OCI-LY7 (cell line): ENCODE measurements around the gene STAG1. TPM values are rescaled to one million over a fixed set of nuclear protein-coding genes. Genes with fewer than 3 reads are reported as not detected.

Experiments
- BruUV-seq: library from RNA; stranded (reverse); fragments of 400-500 nt; replicated peaks from 2 replicates; lab custom pipeline; 2021; lab: Mats Ljungman, UMichigan
- CTCF ChIA-PET: fragments of 300-600 bp; sonication (Branson Sonifier 250); formaldehyde crosslinking; loops from one replicate; lab custom pipeline; 2022; ENCODE audit warnings: antibody characterized with exemption; ENCODE audit not compliant: unreplicated experiment; lab: Charles Lee
- POLR2A ChIA-PET: fragments of 300-600 bp; sonication (Branson Sonifier 250); formaldehyde crosslinking; loops from one replicate; lab custom pipeline; 2022; ENCODE audit warnings: antibody characterized with exemption; lab: Charles Lee
- DNase-seq: peaks from one replicate; pipeline ENCODE4 v3.0.0-alpha.2; 2015; ENCODE audit warnings: low spot score
- H2AFZ ChIP-seq: fragments of 200-600 bp; sonication (generic), shearing (Covaris generic); 2 replicates; pipeline ENCODE4 v1.6.1; 2014; ENCODE audit warnings: mild to moderate bottlenecking, antibody characterized with exemption, low read length, moderate library complexity
- H3K27ac ChIP-seq: fragments of 200-600 bp; sonication (generic); 2 replicates; pipeline ENCODE4 v1.5.1; 2014; ENCODE audit warnings: mixed run types, low read depth, mild to moderate bottlenecking, moderate library complexity, low read length, inconsistent platforms; ENCODE audit not compliant: poor library complexity, severe bottlenecking
- H3K36me3 ChIP-seq: fragments of 200-600 bp; sonication (generic); 2 replicates; pipeline ENCODE4 v1.6.1; 2014; ENCODE audit warnings: mild to moderate bottlenecking, antibody characterized with exemption, low read length, moderate library complexity, mixed read lengths; ENCODE audit not compliant: insufficient read depth
- H3K4me1 ChIP-seq: fragments of 200-600 bp; sonication (generic); 2 replicates; pipeline ENCODE4 v1.5.1; 2014; ENCODE audit warnings: mild to moderate bottlenecking, low read length; ENCODE audit not compliant: insufficient read depth, poor library complexity, severe bottlenecking
- H3K4me2 ChIP-seq: fragments of 200-600 bp; sonication (generic); 2 replicates; pipeline ENCODE4 v1.6.1; 2014; ENCODE audit warnings: mild to moderate bottlenecking, low read length
- H3K4me3 ChIP-seq: fragments of 200-600 bp; sonication (generic); 2 replicates; pipeline ENCODE4 v1.5.1; 2014; ENCODE audit warnings: mild to moderate bottlenecking, low read depth, low read length; ENCODE audit not compliant: poor library complexity, severe bottlenecking
- H3K79me2 ChIP-seq: fragments of 200-600 bp; sonication (generic); 2 replicates; pipeline ENCODE4 v1.6.1; 2016; ENCODE audit warnings: low read depth, mild to moderate bottlenecking, low read length, moderate library complexity, mixed read lengths; ENCODE audit not compliant: insufficient read depth
- H3K9me2 ChIP-seq: fragments of 200-600 bp; sonication (generic); 2 replicates; pipeline ENCODE4 v1.6.1; 2016; ENCODE audit warnings: mild to moderate bottlenecking, low read length, mixed read lengths; ENCODE audit not compliant: insufficient read depth
- H3K9me3 ChIP-seq: fragments of 200-600 bp; sonication (generic); 2 replicates; pipeline ENCODE4 v1.6.1; 2014; ENCODE audit warnings: mild to moderate bottlenecking, mixed run types, low read length, mixed read lengths
- H4K20me1 ChIP-seq: fragments of 200-600 bp; sonication (generic); 2 replicates; pipeline ENCODE4 v1.6.1; 2014; ENCODE audit warnings: mild to moderate bottlenecking, antibody characterized with exemption, low read length, moderate library complexity, mixed read lengths; ENCODE audit not compliant: insufficient read depth
- CTCF ChIP-seq: fragments of 200-600 bp; sonication (generic); conservative IDR thresholded peaks from 2 replicates; pipeline ENCODE4 v1.5.1; 2014; ENCODE audit warnings: mild to moderate bottlenecking, antibody characterized with exemption, low read length, moderate library complexity, mixed read lengths
- EZH2phosphoT487 ChIP-seq: fragments of 200-600 bp; sonication (generic); IDR thresholded peaks from 2 replicates; pipeline ENCODE4 v1.6.1; 2018; ENCODE audit warnings: low read depth, borderline replicate concordance, mild to moderate bottlenecking, mixed run types, antibody characterized with exemption, low read length, moderate library complexity, mixed read lengths
- intact Hi-C: fragments of 100-400 bp; cut with micrococcal nuclease; formaldehyde crosslinking; loops from one replicate; pipeline ENCODE4 v1.10.0; 2022; ENCODE audit not compliant: unreplicated experiment
- total RNA-seq, 2 experiments: library from RNA; depleted of rRNA in 1 of 2; stranded (reverse); fragments of >200 nt in 1 of 2; shearing (Covaris generic) in 1 of 2; gene quantifications; 2 replicates each; pipeline ENCODE4 v1.2.3, GENCODE V29; 2014 to 2022

STAG1 gene
- total RNA-seq, 2 experiments from 2014 or later: 30.7 to 46.6 TPM

GRCh38 chr3:136657526-136657925 lies 94.7 kb downstream of the STAG1 start:
- ChIA-PET CTCF (no interaction called here), POLR2A (interaction anchor here (0.6 to 1.1 kb wide), 4 partner anchors 12 to 1129 kb away, joined by 3 to 5 read pairs (median 4); no protein-coding TSS in a partner anchor)
- H3K4me3 ChIP-seq: no peak overlapping the region
- BruUV-seq: no TSS peak
- H3K9me3 ChIP-seq: peaks cover 26% of the 10 kb centered on the region
- DNase-seq: no peak
- H3K27ac ChIP-seq: no peak overlapping the region
- H2AFZ ChIP-seq: no peak overlapping the region
- no peaks in the 10 kb centered on the region for H3K9me2 ChIP-seq
- H3K4me1 ChIP-seq: no peaks in the 10 kb centered on the region
- H3K36me3 ChIP-seq: peaks cover 34% of the 10 kb centered on the region
- peaks cover 8% of the 10 kb centered on the region; the same call in 1 of the 2 replicates for H4K20me1 ChIP-seq
- H3K4me2 ChIP-seq: no peak overlapping the region
- intact Hi-C loops: no loop called here
- H3K79me2 ChIP-seq: peaks cover 95% of the 10 kb centered on the region
- TF ChIP-seq EZH2phosphoT487: no peak
- no peak for TF ChIP-seq CTCF

- no peak overlapping the region for H3K4me3 ChIP-seq
- H3K36me3 ChIP-seq: peaks cover 35% of the 10 kb centered on the region
- H3K79me2 ChIP-seq: peaks cover 98% of the 10 kb centered on the region
- H4K20me1 ChIP-seq: no peaks in the 10 kb centered on the region; the same call in 1 of the 2 replicates
- no peak overlapping the region for H2AFZ ChIP-seq
- no peak for DNase-seq
- ChIA-PET POLR2A (no interaction called here), CTCF (no interaction called here)
- no peaks in the 10 kb centered on the region for H3K9me2 ChIP-seq
- peaks cover 28% of the 10 kb centered on the region for H3K9me3 ChIP-seq
- no TSS peak for BruUV-seq
- H3K4me2 ChIP-seq: no peak overlapping the region
- no peak for TF ChIP-seq EZH2phosphoT487
- TF ChIP-seq CTCF: no peak
- intact Hi-C loops: no loop called here
- H3K4me1 ChIP-seq: no peaks in the 10 kb centered on the region
- H3K27ac ChIP-seq: no peak overlapping the region
Observed at GRCh38 chr3:136653628-136654027, 98.5 kb downstream of the STAG1 start.

- Histone ChIP-seq H3K9me2 (no peaks in the 10 kb centered on the region), H3K27ac (no peak overlapping the region), H3K9me3 (peaks cover 28% of the 10 kb centered on the region), H2AFZ (no peak overlapping the region), H4K20me1 (no peaks in the 10 kb centered on the region; the same call in 1 of the 2 replicates), H3K4me1 (no peaks in the 10 kb centered on the region), H3K4me2 (no peak overlapping the region), H3K36me3 (peaks cover 35% of the 10 kb centered on the region), H3K79me2 (peaks cover 99% of the 10 kb centered on the region), H3K4me3 (no peak overlapping the region)
- intact Hi-C loops: no loop called here
- POLR2A ChIA-PET: interaction anchor here (0.6 to 1.5 kb wide), 3 partner anchors 9 to 449 kb away, joined by 3 to 4 read pairs (median 4); no protein-coding TSS in a partner anchor
- no peak for DNase-seq
- TF ChIP-seq CTCF (no peak), EZH2phosphoT487 (no peak)
- BruUV-seq: no TSS peak
- CTCF ChIA-PET: no interaction called here
Observed at GRCh38 chr3:136651581-136651980, 100.6 kb downstream of the STAG1 start.
